CD4-positive, alpha-beta T cell treated with Interleukin-17A for 4 hours (primary cell): ENCODE measurements around the gene CD37.

Experiments
- DNase-seq: peaks from one replicate; pipeline ENCODE4 v3.0.0-alpha.2; 2020; ENCODE audit warnings: mixed read lengths

Gene CD37

DNA sequence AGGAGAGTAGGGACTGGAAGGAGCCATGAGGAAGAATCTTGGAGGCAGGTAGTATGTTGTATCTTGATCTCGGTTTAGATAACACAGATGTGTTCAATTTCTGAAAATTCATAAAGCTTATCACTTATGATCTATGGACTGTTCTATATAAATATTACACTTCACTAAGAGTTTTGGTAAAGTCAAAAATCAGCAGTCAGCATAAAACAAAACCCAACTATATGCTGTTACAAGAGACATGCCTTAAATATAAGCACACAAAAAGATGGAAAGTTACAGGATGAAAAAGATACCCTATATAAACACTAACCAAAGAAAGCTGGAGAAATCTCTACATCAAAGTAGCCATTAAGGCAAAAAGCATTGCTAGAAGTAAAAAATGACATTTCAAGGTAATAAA lies 48.4 kb downstream of the CD37 start:
- DNase-seq: no peak

DNA sequence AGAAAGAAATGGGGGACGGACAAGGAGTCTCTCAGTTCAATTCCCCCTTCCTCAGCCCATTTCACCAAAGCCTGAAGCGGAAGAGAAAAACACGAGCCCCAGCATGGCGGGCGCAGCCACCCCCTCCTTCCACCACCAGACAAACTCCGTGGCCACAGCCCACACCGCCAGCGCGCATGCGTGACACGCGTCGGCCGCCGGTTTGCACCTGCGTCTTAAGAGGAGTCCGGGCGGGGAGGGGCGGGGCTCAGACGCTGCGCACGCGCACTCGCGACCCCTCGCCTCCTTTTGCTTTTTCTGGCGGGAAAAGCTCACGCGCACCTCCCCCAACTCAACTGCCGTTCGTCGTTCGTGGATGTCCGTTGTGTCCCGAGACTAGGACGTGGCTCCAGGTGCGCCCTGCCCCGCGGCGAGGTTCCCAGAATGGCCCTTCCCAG lies 52.7 kb downstream of the CD37 start, which contains the start of gene KASH5:
KASH5 (plus strand) TSS at position 314 of the 437 bp plus-strand sequence. CDS start 2,635 bp downstream, outside the sequence.
- peak; percentile 80 for DNase-seq

DNA sequence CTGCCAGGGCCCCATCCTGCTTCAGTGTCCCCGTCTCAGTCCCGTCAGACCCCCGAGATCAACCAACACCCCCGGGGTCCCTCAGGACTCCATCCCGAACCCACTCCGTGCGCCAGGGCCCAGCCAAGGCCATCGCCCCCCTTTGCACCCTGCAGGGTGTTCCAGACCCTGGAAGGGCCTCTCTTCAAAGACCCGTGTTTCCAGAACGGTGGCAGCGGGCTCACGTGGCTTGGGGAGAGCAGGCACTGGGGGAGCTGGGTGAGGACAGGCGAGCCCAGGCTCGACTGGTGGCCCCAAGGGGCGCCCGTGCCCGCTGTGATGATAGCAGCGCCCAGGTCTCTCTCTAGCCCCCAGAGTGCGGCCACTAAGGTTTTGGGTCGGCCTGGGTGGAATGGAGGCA lies 54.2 kb downstream of the CD37 start:
- DNase-seq: no peak
